Activated CD4-positive, alpha-beta T cell treated with anti-CD3 and anti-CD28 coated beads, Interleukin-2, amount 50 U/mL, for 16 hours (primary cell): ENCODE data around the gene SMKR1.
"Not testable (repeated sequence)": the region's sequence is repeated elsewhere in the genome, so short reads cannot be mapped to it uniquely, and the experiment has no call there.

Source experiments
- DNase-seq: peaks from one replicate; pipeline ENCODE4 v3.0.0-alpha.2; 2020

Gene SMKR1

DNA sequence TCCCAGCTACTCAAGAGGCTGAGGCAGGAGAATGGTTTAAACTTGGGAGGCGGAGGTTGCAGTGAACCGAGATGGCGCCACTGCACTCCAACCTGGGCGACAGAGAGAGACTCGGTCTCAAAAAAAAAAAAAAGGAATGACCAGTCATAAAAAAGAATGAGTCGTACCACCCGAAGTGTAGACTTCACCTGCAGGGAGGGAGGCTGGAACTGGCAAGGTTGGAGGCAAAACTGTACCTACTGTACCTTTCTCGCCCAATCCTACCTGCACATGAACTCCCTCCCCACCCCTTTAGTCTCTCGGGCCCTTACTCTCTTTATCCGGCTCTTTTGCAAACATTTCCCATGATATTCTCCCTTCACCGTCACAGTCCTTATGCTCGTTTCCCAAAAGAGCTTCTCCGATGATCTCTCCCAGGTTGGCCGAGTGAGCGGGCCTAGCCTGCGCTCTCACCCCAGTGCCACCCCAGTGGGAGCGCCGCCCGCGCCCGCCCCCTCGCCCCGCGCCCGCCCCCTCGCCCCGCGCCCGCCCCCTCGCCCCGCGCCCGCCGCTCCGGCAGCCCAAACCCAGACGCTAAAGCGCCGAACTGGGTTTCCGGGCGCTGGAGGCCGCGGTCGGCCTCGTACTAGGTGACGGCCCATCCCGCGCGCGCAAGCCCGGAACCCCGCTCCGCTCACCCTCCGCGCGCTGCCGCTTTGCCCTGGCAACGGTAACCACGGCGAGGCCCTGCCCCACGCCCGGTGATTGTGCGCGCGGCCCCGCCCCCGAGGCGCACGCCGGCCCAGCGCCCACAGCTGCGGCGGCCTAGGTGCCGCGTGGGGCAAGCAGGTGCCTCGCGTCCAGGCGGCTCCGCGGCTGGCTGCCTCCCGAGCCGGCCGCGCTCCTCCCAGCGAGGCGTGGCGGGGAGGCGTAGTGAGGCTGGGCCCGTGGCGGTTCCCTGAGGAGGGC lies at the start of gene SMKR1:
SMKR1 (plus strand) TSS at position 772 of the 948 bp plus-strand sequence. CDS start 294 bp downstream, outside the sequence.
- DNase-seq: peak; percentile 89

- no peak for DNase-seq
These were observed 49.6 kb upstream of the SMKR1 start for GRCh38 chr7:129452589-129453231.

DNA sequence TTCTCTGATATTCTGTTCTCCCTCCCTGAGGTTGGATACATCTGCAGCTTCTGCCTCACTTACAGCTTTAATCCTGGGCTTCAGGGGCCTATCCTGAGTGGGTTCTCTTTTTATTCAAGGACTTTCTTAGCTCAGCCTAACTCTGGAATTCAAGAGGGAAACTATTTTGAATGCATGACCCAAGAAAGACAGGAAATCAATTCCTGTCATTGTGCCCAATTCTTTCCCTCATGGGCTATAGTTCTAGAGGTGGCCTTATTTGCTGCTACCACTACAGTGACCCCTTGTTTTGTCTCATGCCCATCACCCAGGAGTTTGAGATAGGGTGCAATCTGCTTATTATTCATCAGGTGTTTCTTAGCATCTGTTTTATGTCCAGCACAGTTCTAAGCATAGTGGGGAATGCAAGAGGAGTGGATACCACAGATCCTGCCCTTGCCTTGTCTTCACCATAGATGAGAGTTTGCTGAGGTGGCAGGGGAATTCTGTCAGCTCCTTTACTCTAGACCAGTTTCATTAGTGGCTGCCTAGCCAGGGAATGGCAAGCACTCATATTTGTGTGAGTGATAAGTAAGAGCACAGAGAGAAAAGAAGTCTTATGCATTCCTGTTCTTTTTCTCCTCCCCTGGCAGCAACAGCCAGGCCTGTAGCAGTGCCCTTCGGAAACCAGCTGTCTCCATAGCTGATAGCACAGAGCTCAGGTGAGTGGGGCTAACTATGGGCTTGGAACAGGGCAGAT lies 48.7 kb upstream of the SMKR1 start:
- DNase-seq: no peak

DNA sequence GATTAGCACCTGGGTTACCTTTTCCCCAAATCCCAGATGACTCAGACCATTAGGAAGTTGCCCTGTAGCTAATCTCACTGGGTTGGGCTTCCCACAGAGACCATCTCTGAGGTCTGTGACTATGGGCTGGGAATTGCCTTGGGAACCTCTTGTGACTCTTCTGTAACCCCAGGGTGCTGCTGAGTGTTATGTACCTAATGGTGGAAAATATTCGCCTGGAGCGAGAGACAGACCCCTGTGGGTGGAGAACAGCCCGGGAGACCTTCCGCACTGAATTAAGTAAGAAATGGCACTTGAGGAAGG lies 48.1 kb upstream of the SMKR1 start:
- no peak for DNase-seq

DNA sequence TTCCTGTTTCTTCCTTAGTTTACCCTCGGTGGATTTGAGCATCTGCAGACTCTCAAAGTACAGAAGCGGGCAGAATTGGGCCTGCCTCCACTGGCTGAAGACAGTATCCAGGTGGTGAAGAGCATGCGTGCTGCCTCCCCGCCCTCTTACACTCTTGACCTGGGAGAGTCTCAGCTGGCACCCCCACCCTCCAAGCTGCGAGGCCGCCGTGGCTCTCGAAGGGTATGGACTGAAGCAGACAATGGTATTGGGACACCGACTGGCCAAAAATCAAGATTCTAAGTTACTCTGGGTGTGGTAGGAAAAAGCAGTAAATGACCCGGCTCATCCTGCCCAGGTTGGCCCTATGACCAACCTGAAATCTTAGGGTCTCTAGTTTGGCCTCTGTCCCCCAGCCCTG lies 45.9 kb upstream of the SMKR1 start:
- no peak for DNase-seq

DNA sequence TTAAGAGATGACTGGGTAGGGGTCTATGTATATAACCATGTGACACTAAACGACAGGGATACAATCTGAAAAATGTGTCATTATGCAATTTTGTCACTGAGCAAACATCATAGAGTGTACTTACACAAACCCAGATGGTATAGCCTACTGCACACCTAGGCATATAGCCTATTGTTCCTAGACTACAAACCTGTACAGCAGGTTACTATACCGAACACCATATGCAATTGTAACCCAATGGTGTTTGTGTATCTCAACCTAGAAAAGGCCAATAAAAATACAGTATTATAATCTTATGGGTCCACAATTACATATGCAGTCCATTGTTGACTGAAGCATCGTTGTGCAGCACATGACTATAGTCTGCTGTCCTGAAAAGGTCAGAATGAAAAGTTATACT lies 45.2 kb upstream of the SMKR1 start:
- no peak for DNase-seq

DNA sequence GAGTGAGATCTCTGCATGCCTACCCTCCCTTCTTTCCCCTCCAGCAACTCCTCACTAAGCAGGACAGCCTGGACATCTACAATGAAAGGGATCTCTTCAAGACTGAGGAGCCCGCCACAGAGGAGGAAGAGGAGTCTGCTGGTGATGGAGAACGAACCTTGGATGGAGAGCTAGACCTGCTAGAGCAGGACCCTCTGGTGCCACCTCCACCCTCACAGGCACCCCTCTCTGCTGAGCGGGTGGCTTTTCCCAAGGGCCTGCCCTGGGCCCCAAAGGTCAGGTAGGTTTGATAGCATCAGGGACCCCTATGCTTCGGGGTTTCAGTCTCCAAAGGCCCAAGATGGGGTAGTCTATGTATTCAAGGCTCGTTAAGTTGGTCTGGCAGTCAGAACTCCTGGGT lies 44.2 kb upstream of the SMKR1 start:
- DNase-seq: no peak

DNA sequence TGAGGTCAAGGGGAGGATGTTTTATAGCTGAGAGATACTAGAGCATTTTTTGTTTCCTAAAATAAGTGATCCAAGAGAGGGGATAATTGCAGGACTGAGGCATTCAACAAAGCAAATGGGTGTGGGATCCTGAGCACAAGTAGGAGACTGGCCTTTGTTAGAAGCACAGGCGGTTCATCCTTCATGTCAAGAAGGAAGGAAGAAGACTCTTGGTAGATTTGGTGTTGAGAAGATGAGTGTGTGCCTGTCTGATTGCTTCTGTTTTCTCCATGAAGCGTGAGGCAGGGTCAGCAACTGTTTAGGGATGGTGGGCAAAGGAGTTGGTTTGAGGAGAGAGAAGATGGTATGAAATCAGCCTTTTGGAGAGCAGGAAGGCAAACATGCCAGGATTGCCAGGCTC lies 40.5 kb upstream of the SMKR1 start:
- DNase-seq: no peak

DNA sequence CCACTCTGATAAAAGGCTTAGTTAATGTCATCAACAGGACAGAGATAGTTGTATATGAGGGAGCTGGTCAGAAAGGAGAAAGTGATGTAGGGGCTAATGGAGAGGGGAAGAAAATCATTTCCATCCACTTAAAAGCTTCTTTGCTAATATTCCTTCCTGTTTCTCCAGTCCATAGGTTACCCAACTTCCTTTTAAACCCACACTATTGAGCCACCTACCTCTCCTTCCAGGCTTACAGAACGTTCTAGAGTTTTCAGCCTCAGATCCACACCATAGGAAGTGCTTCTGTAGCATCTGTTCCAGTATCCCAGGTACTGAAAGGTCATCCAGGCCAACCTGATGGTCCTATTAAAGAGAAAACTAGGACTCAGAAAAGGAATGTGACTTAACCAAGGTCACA lies 39.9 kb upstream of the SMKR1 start:
- no peak for DNase-seq

DNA sequence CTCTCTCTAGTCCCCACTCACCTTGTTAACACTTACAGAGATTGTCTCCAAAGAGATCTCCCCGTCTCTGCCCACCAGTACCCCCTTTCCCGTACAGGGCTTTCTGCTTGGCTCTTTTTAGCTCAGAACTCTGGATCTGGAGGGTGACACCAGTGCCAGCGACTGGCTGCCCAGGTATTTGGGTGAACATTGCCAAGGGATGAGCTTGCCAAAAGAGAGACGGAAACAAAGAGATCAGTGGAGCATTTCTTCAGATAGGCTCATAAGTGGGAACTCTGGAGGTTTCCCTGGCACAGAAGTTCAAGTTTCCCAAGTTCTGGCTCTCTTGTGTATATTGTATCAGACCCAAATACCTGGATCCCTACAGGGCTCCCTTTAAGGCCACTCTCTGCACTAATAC lies 38.1 kb upstream of the SMKR1 start:
- DNase-seq: no peak

DNA sequence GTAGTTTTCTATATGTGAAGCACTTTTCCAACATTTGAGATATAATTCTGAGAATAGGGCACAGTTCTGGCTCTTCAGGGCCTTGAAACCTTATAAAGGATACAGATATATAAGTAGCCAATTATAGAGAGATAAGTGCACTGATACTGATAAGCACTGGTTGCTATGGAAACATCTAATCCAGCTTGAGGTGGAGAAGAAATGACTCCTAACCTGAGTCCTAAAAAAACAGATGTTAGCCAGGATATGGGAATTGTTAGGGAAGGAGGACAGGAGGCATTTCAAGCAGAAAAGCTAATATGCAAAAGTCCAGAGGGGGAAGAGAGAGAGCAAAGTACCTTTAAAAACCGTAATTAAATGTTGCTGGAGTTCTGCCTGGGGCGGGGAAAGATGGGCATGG lies 37.3 kb upstream of the SMKR1 start:
- DNase-seq: no peak

- no peak for DNase-seq
These were observed 35.5 kb upstream of the SMKR1 start for GRCh38 chr7:129466796-129467195.

DNA sequence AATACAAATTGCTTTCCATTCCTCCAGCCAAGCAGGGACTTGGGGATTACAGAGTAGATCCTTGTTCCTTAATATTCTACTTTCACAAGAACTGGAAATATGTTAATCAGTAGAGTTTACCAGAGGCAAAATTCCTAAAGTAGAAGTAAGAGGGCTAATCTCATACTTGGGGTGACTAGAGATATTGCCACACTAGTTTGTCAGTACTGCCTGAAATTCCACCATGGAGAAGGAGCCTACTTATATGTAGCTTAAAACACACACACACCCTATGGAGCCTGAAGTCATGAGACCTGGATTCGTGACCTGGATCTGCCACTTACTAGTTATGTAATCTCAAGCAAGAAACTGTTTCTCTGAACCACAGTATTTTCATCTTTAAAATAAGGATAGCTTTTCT lies 34.2 kb upstream of the SMKR1 start:
- no peak for DNase-seq

GRCh38 chr7:129468547-129468946 lies 33.8 kb upstream of the SMKR1 start:
- peak; percentile 16 for DNase-seq

DNA sequence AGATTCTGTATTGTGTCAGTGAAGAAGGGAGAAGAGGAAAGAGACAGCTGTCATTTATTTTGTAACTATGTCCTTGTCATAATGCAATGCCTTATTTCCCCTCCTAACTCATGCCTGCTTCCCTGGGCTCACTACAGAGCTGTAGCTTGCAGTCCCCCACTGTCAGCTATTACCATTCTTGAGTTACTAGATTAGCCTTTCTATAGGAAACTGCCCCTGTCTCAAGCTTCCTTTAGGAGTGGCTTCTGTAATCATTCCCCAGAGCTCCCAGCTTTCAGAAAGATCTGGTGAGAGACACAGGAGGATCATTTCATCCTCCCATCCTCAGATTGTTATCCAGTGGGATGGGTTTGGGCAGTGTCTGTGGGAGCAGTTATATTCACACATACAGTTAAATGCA lies 32.4 kb upstream of the SMKR1 start:
- DNase-seq: no peak

GRCh38 chr7:129470411-129470810 lies 31.9 kb upstream of the SMKR1 start:
- DNase-seq: no peak

DNA sequence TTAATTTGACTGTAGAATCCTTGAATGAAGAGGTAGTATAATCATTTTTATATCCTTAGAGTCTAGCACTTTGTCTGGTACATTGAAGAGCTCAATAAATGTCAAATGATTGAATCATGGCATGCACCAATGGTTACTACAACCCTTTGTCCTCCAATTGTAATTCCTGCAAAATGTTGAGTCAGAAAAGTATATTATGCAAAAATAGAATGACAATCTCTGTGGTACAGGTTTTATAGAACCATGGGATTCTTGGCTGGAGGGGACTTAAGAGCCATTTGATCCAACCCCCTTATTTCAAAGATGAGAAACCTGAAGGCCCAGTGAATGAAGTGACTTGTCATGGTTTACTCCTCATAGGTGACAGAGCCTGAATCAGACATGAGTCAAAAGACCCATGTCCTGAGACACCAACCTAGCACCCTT lies 30.9 kb upstream of the SMKR1 start:
- DNase-seq: peak; percentile 28

DNA sequence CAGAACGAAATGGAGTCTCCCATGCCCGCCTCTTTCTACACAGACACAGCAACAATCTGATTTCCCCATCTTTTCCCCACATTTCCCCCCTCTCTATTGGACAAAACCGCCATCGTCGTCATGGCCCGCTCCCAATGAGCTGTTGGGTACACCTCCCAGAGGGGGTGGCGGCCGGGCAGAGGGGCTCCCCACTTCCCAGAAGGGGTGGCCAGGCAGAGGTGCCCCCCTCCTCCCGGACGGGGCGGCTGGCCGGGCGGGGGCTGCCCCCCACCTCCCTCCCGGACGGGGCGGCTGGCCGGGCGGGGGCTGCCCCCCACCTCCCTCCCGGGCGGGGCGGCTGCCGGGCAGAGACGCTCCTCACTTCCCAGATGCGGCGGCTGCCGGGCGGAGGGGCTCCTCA lies 26.4 kb upstream of the SMKR1 start:
- not testable (repeated sequence) for DNase-seq

- DNase-seq: not testable (repeated sequence)
These were observed 25.9 kb upstream of the SMKR1 start for GRCh38 chr7:129476398-129476797.

- no peak for DNase-seq
These were observed 22.5 kb upstream of the SMKR1 start for GRCh38 chr7:129479831-129480230.

- DNase-seq: no peak
These were observed 21.5 kb upstream of the SMKR1 start for GRCh38 chr7:129480674-129481363.

DNA sequence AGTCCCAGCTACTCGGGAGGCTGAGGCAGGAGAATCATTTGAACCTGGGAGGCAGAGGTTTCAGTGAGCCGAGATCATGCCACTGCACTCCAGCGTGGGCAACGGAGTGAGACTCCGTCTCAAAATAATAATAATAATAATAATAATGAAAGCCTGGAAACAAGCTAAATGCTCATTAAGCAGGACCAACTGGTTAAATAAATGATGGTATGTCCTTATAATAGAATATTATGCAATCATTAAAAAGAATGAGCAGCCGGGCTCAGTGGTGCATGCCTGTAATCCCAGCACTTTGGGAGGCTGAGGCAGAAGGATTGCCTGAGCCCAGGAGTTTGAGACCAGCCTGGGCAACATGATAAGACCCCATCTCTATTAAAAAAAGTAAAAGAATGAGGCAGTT lies 21.0 kb upstream of the SMKR1 start:
- not testable (repeated sequence) for DNase-seq

- no peak for DNase-seq
These were observed 19.6 kb upstream of the SMKR1 start for GRCh38 chr7:129482781-129483180.
